Gastrocnemius medialis (tissue), 4 donors: ENCODE data around the gene NR1D2.

Experiments
- POLR2A ChIP-seq, 2 donors: fragments of 450-650 bp; IDR thresholded peaks; one replicate each; pipeline ENCODE4 v1.6.1; 2017; ENCODE audit warnings: antibody characterized with exemption in 2 of 2, mild to moderate bottlenecking in 2 of 2, moderate library complexity in 2 of 2
- TF ChIP-seq, protein P1 (sequence below), 5 experiments: fragments of 450-650 bp in 3 of 5; fragments of 200-600 bp in 2 of 5; sonication (generic) in 2 of 5; IDR thresholded peaks in 4 of 5; conservative IDR thresholded peaks in 1 of 5; 1 replicate in 4 of 5; 2 replicates in 1 of 5; pipeline ENCODE4 v1.5.1; 2016 to 2019; ENCODE audit warnings: antibody characterized with exemption in 5 of 5, mild to moderate bottlenecking in 3 of 5, moderate library complexity in 3 of 5

DNA sequence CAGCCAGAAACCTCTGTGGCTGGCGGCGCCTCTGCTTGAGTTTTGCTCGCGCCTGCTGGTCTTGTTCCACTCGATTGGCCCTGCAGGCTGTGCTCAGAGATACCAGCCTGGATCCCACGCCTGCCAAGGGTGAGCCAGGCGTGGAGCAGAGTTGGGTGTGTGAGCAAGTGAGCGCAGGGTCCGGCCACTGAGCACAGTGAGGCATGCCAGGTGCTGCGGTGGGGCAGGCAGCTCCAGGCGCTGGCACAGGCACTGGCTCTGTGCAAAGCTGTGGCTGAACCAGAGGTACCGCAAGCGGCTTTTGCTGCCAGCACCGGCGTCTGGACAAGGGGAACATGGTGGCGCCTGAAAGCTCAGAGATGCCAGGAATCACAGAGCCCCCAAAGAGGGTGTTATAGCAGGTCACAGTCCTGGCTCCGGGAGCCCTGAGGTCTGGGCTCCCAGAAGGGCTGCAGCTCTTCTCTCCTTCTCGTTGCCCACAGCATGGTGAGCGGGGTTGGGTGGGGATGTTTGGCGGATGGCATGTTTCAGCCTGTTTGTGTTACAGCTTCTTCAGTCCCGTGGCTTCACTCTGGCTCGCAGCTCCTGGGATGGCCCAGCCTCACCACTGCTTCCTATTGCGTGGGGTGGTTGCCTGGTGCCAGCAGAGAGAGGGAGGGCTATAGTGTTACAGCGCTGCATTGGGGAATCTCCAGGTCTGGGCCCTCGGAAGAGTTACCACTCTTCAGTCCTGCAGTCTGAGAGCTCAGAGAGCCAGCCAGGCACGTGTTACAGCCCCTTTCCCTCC, 73.9 kb downstream of the NR1D2 start:
- TF ChIP-seq, protein P1, sequence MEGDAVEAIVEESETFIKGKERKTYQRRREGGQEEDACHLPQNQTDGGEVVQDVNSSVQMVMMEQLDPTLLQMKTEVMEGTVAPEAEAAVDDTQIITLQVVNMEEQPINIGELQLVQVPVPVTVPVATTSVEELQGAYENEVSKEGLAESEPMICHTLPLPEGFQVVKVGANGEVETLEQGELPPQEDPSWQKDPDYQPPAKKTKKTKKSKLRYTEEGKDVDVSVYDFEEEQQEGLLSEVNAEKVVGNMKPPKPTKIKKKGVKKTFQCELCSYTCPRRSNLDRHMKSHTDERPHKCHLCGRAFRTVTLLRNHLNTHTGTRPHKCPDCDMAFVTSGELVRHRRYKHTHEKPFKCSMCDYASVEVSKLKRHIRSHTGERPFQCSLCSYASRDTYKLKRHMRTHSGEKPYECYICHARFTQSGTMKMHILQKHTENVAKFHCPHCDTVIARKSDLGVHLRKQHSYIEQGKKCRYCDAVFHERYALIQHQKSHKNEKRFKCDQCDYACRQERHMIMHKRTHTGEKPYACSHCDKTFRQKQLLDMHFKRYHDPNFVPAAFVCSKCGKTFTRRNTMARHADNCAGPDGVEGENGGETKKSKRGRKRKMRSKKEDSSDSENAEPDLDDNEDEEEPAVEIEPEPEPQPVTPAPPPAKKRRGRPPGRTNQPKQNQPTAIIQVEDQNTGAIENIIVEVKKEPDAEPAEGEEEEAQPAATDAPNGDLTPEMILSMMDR (IDR thresholded peaks at IDR 0.05 in 4 of 5, conservative IDR thresholded peaks at IDR 0.05 in 1 of 5): no peak
- no peak for TF ChIP-seq POLR2A (IDR thresholded peaks at IDR 0.05)
